Muscle of arm (tissue), 12 donors: Measurements from ENCODE around the gene CLDN10. TPM values are rescaled to one million over a fixed set of nuclear protein-coding genes. Genes with fewer than 3 reads are reported as not detected.

Experiments used
- DNase-seq: peaks from one replicate; pipeline ENCODE4 v3.0.0-alpha.2; 2013
- polyA plus RNA-seq, 12 donors: library from polyadenylated mRNA; unstranded; fragments of 120-200 nt; gene quantifications; one replicate each; pipeline ENCODE4 v1.2.1, GENCODE V29; 2013; ENCODE audit not compliant: insufficient read length in 12 of 12

Gene CLDN10
- polyA plus RNA-seq, 12 donors, result 5.4 to 12.7 (median 9.2) TPM; not detected in 2

- DNase-seq, result no peak
Measured at GRCh38 chr13:95588721-95589120, 36.2 kb downstream of the CLDN10 start.

GRCh38 chr13:95593462-95593861, 40.9 kb downstream of the CLDN10 start:
- DNase-seq, result no peak

- DNase-seq, result no peak
Measured at GRCh38 chr13:95596701-95597100, 44.2 kb downstream of the CLDN10 start.

- DNase-seq, result no peak
Measured at GRCh38 chr13:95601216-95601615, 48.7 kb downstream of the CLDN10 start.

GRCh38 chr13:95601906-95602305, 49.4 kb downstream of the CLDN10 start:
- no peak for DNase-seq

- no peak for DNase-seq
Measured at GRCh38 chr13:95603887-95604555, 51.5 kb downstream of the CLDN10 start.

- DNase-seq, result no peak
Measured at GRCh38 chr13:95604556-95604915, 52.0 kb downstream of the CLDN10 start.

- DNase-seq, result no peak
Measured at GRCh38 chr13:95605448-95606125, 53.1 kb downstream of the CLDN10 start.

GRCh38 chr13:95607366-95607765, 54.8 kb downstream of the CLDN10 start:
- DNase-seq, result no peak

- DNase-seq, result no peak
Measured at GRCh38 chr13:95608640-95609323, 56.3 kb downstream of the CLDN10 start.

- DNase-seq, result no peak
Measured at GRCh38 chr13:95614641-95615245, 62.2 kb downstream of the CLDN10 start.

GRCh38 chr13:95615539-95615938, 63.0 kb downstream of the CLDN10 start:
- DNase-seq, result no peak

- no peak for DNase-seq
Measured at GRCh38 chr13:95620030-95620824, 67.7 kb downstream of the CLDN10 start.

- DNase-seq, result no peak
Measured at GRCh38 chr13:95620825-95621498, 68.4 kb downstream of the CLDN10 start.

- no peak for DNase-seq
Measured at GRCh38 chr13:95623141-95623540, 70.6 kb downstream of the CLDN10 start.

- peak; percentile 56 for DNase-seq
Measured at GRCh38 chr13:95624020-95624419, 71.5 kb downstream of the CLDN10 start.

- no peak for DNase-seq
Measured at GRCh38 chr13:95626768-95627167, 74.2 kb downstream of the CLDN10 start.

- no peak for DNase-seq
Measured at GRCh38 chr13:95627590-95627989, 75.1 kb downstream of the CLDN10 start.

GRCh38 chr13:95628488-95628887, 76.0 kb downstream of the CLDN10 start:
- no peak for DNase-seq

GRCh38 chr13:95629071-95629470, 76.6 kb downstream of the CLDN10 start:
- DNase-seq, result no peak
